NT2/D1 (cell line): ENCODE results near the gene CNP.

Source experiments
- DNase-seq: peaks from one replicate; pipeline ENCODE4 v3.0.0-alpha.2; 2011; ENCODE audit warnings: low read depth, low spot score
- H3K27me3 ChIP-seq: 2 replicates; pipeline ENCODE4 v1.6.0; 2011; ENCODE audit warnings: mild to moderate bottlenecking; ENCODE audit not compliant: insufficient read length, insufficient read depth
- H3K36me3 ChIP-seq: 2 replicates; pipeline ENCODE4 v1.6.1; 2011; ENCODE audit warnings: mild to moderate bottlenecking, low read length, mixed read lengths; ENCODE audit not compliant: insufficient read depth, insufficient read length
- H3K4me1 ChIP-seq: 2 replicates; pipeline ENCODE4 v1.5.1; 2011; ENCODE audit not compliant: insufficient read depth, insufficient read length
- H3K4me3 ChIP-seq: 2 replicates; pipeline ENCODE4 v1.5.1; 2011; ENCODE audit warnings: low read depth; ENCODE audit not compliant: insufficient read length
- H3K9ac ChIP-seq: 2 replicates; pipeline ENCODE4 v1.6.0; 2011; ENCODE audit warnings: low read depth; ENCODE audit not compliant: insufficient read length
- H3K9me3 ChIP-seq: 2 replicates; pipeline ENCODE4 v1.5.1; 2011; ENCODE audit warnings: mild to moderate bottlenecking, low read length; ENCODE audit not compliant: insufficient read depth
- SUZ12 ChIP-seq: IDR thresholded peaks from 2 replicates; pipeline ENCODE4 v1.6.1; 2011; ENCODE audit not compliant: insufficient read length, insufficient read depth; ENCODE audit errors: extremely low read depth
- YY1 ChIP-seq: IDR thresholded peaks from 2 replicates; pipeline ENCODE4 v1.6.1; 2011; ENCODE audit not compliant: insufficient read length, insufficient read depth
- ZNF274 ChIP-seq: IDR thresholded peaks from 2 replicates; pipeline ENCODE4 v1.6.1; 2011; ENCODE audit warnings: mild to moderate bottlenecking, low read depth, low read length

CNP gene

GRCh38 chr17:41966463-41967140, at the start of gene CNP:
Gene CNP, plus strand, starts transcription at chr17:41966795. Its CDS starts 90 bp downstream, at chr17:41966885.
- no peak for TF ChIP-seq SUZ12
- TF ChIP-seq YY1, result no peak
- TF ChIP-seq ZNF274, result no peak
- peak within 1 kb of the TSS; percentile 96 for H3K9ac ChIP-seq
- no peak for DNase-seq
- H3K4me3 ChIP-seq, result peak within 1 kb of the TSS; percentile 87
- H3K9me3 ChIP-seq, result no peaks in the 10 kb centered on the region
- H3K36me3 ChIP-seq, result peaks cover 27% of the 10 kb centered on the region
- H3K4me1 ChIP-seq, result peaks cover 7% of the 10 kb centered on the region
- H3K27me3 ChIP-seq, result peaks cover 3% of the 10 kb centered on the region

- H3K4me3 ChIP-seq, result peak overlapping the region; percentile 91
- H3K9ac ChIP-seq, result peak overlapping the region; percentile 100
- no peaks in the 10 kb centered on the region for H3K9me3 ChIP-seq
- DNase-seq, result no peak
- H3K27me3 ChIP-seq, result no peaks in the 10 kb centered on the region
- H3K4me1 ChIP-seq, result peaks cover 15% of the 10 kb centered on the region
- TF ChIP-seq SUZ12 (no peak), ZNF274 (no peak), YY1 (no peak)
- H3K36me3 ChIP-seq, result peaks cover 55% of the 10 kb centered on the region
These were observed 49.4 kb upstream of the CNP start for GRCh38 chr17:41917192-41917591.

GRCh38 chr17:41917679-41918313, 48.8 kb upstream of the CNP start:
- no peak for DNase-seq
- Histone ChIP-seq H3K4me1 (peaks cover 15% of the 10 kb centered on the region), H3K36me3 (peaks cover 49% of the 10 kb centered on the region), H3K9ac (peak overlapping the region; percentile 100), H3K27me3 (no peaks in the 10 kb centered on the region), H3K9me3 (no peaks in the 10 kb centered on the region), H3K4me3 (peak overlapping the region; percentile 91)
- TF ChIP-seq SUZ12 (no peak), YY1 (no peak), ZNF274 (no peak)

GRCh38 chr17:41918314-41919164, 48.1 kb upstream of the CNP start, which contains the start of gene ACLY:
Gene ACLY, minus strand, starts transcription at chr17:41918951. Its CDS starts 5,078 bp downstream, at chr17:41913873.
- TF ChIP-seq SUZ12 (no peak), ZNF274 (no peak), YY1 (no peak)
- peak within 1 kb of the TSS; percentile 100 for H3K9ac ChIP-seq
- DNase-seq, result peak; percentile 92
- H3K9me3 ChIP-seq, result no peaks in the 10 kb centered on the region
- H3K4me3 ChIP-seq, result peak within 1 kb of the TSS; percentile 91
- H3K4me1 ChIP-seq, result peaks cover 13% of the 10 kb centered on the region
- H3K36me3 ChIP-seq, result peaks cover 42% of the 10 kb centered on the region
- no peaks in the 10 kb centered on the region for H3K27me3 ChIP-seq

- Histone ChIP-seq H3K4me3 (peak overlapping the region; percentile 91), H3K36me3 (peaks cover 34% of the 10 kb centered on the region), H3K4me1 (peaks cover 11% of the 10 kb centered on the region), H3K9ac (peak overlapping the region; percentile 91), H3K27me3 (no peaks in the 10 kb centered on the region), H3K9me3 (no peaks in the 10 kb centered on the region)
- DNase-seq, result peak; percentile 51
- no peak for TF ChIP-seq SUZ12
- TF ChIP-seq ZNF274, result no peak
- no peak for TF ChIP-seq YY1
These were observed 47.3 kb upstream of the CNP start for GRCh38 chr17:41919165-41919817.

- no peaks in the 10 kb centered on the region for H3K27me3 ChIP-seq
- H3K4me3 ChIP-seq, result peak overlapping the region; percentile 61
- peaks cover 27% of the 10 kb centered on the region for H3K36me3 ChIP-seq
- peaks cover 11% of the 10 kb centered on the region for H3K4me1 ChIP-seq
- H3K9me3 ChIP-seq, result no peaks in the 10 kb centered on the region
- no peak for DNase-seq
- peak overlapping the region; percentile 91 for H3K9ac ChIP-seq
- no peak for TF ChIP-seq ZNF274
- TF ChIP-seq SUZ12, result no peak
- TF ChIP-seq YY1, result no peak
These were observed 46.6 kb upstream of the CNP start for GRCh38 chr17:41919840-41920579.
